ENCODE results near the gene KIF16B. TPM values are rescaled to one million over a fixed set of nuclear protein-coding genes. Genes with fewer than 3 reads are reported as not detected.

KIF16B gene
- total and polyA plus RNA-seq, 2 of the 13 experiments (the other 11 are each of a cell fraction or from before 2014, with no cell fraction given), result 6.9 to 18.0 TPM

DNA sequence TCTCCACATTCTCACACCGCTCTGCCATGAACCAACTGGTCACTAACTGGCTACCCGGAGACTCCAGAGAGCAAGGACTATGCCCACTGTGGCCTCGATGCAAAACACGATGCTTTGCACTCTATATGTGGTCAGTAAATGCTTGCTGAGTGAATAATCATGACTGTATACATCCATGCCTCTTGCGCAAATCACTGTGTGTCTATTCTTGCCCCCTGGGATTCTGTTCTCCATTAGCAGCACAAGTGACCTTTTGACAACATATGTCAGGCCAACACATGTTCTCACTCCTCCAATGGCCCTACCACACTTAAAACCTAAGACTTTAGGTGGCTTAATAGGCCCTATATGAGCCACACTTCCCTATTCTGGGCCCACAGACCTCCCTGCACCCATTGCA is 16.9 kb downstream of the KIF16B start:
- Histone ChIP-seq H3K79me2 (ENCODE audit: insufficient read depth, low read length) (no peaks in the 10 kb centered on the region), H4K20me1 (ENCODE audit: insufficient read depth, low read length) (no peaks in the 10 kb centered on the region), H3K4me3 (replicated peaks in 1 of 3; ENCODE audit: insufficient read depth in 1 of 3, low read depth in 2 of 3, low read length in 3 of 3) (no peak overlapping the region), H3K27ac (ENCODE audit: extremely low read length, insufficient read depth, low read length) (no peak overlapping the region), H2AFZ (ENCODE audit: low read length) (no peak overlapping the region), H3K9me3 (ENCODE audit: low read length) (no peaks in the 10 kb centered on the region), H3K36me3 (replicated peaks in 1 of 2; ENCODE audit: control insufficient read depth in 1 of 2, insufficient read depth in 2 of 2, low read length in 2 of 2) (0 out of 5 replicates have a peak, but pooled peaks cover 0 to 1% of the 10 kb centered on the region in 2 experiments), H3K27me3 (ENCODE audit: control insufficient read depth in 1 of 2, insufficient read depth in 2 of 2, low read length in 2 of 2) (no peaks in the 10 kb centered on the region), H3K9ac (ENCODE audit: insufficient read depth, low read depth, low read length) (no peak overlapping the region), H3K4me2 (ENCODE audit: low read depth, low read length) (no peak overlapping the region), H3K4me1 (ENCODE audit: insufficient read depth, low read length) (peaks cover 8% of the 10 kb centered on the region)
- FAIRE-seq, result no peak
- no peak for DNase-seq (ENCODE audit: low spot score)
- intact Hi-C loops (cut with micrococcal nuclease; ENCODE audit: unreplicated experiment) (no loop called here), in situ Hi-C loops (cut with HindIII; ENCODE audit: extremely low pct_ligation_motif_present, low pct_unique_long_range_greater_than_20kb) (no loop called here)
- no TSS peak for BruUV-seq (replicated peaks)
- ChIA-PET POLR2A (no interaction called here), CTCF (ENCODE audit: low intra/inter-chr PET ratio, low total read pairs) (no interaction called here)
- no peak for ATAC-seq
- TF ChIP-seq TOE1 (CRISPR knock-in tag; IDR thresholded peaks at IDR 0.05), result no peak
- TF ChIP-seq FOSL2 (CRISPR knock-in tag; IDR thresholded peaks at IDR 0.05), result 0 out of 2 replicates have a peak, but pooled peaks have one; percentile 20
- peak; percentile 81; the same call in 1 of the 2 replicates for TF ChIP-seq ZNF3 (CRISPR knock-in tag; IDR thresholded peaks at IDR 0.05)
- peak; percentile 60; the same call in 1 of the 2 replicates for TF ChIP-seq CEBPB (IDR thresholded peaks at IDR 0.05; ENCODE audit: borderline replicate concordance, low read depth, low read length)
- TF ChIP-seq HOXD1 (CRISPR knock-in tag; IDR thresholded peaks at IDR 0.05), result no peak
- WGBS (ENCODE audit: low lambda C conversion rate), result 78% methylated on average over 5 of the region's 5 CpGs

DNA sequence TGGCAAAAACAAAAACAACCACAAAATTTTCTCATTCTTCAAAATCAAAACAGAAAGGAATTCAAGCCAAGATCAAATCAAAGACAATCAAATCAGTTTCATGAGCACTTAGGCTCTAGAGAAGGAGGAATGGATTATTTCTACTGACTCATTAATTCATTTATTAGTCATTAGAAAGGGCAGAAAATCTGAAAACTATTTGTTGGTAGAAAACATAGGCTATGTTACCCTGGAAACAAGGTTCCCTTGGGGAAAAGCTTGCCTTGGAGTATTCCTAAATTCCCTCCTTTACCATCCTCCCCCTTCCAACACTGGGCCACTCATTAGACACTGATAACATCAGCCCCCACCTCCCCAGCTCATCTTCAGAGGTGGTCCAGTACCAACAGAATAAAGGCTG is 17.5 kb downstream of the KIF16B start:
- no peak overlapping the region for H3K27ac ChIP-seq (ENCODE audit: extremely low read length, insufficient read depth, low read length)

More for the DNA sequence above, 17.5 kb downstream of the KIF16B start:
- H3K4me1 ChIP-seq (ENCODE audit: insufficient read depth, low read length), result peaks cover 8% of the 10 kb centered on the region
- no peak overlapping the region for H3K4me3 ChIP-seq (replicated peaks in 1 of 3; ENCODE audit: insufficient read depth in 1 of 3, low read depth in 2 of 3, low read length in 3 of 3)
- intact Hi-C loops (cut with micrococcal nuclease; ENCODE audit: unreplicated experiment), result no loop called here
- no peak overlapping the region for H3K9ac ChIP-seq (ENCODE audit: insufficient read depth, low read depth, low read length)
- no peak for ATAC-seq
- TF ChIP-seq, protein P1, sequence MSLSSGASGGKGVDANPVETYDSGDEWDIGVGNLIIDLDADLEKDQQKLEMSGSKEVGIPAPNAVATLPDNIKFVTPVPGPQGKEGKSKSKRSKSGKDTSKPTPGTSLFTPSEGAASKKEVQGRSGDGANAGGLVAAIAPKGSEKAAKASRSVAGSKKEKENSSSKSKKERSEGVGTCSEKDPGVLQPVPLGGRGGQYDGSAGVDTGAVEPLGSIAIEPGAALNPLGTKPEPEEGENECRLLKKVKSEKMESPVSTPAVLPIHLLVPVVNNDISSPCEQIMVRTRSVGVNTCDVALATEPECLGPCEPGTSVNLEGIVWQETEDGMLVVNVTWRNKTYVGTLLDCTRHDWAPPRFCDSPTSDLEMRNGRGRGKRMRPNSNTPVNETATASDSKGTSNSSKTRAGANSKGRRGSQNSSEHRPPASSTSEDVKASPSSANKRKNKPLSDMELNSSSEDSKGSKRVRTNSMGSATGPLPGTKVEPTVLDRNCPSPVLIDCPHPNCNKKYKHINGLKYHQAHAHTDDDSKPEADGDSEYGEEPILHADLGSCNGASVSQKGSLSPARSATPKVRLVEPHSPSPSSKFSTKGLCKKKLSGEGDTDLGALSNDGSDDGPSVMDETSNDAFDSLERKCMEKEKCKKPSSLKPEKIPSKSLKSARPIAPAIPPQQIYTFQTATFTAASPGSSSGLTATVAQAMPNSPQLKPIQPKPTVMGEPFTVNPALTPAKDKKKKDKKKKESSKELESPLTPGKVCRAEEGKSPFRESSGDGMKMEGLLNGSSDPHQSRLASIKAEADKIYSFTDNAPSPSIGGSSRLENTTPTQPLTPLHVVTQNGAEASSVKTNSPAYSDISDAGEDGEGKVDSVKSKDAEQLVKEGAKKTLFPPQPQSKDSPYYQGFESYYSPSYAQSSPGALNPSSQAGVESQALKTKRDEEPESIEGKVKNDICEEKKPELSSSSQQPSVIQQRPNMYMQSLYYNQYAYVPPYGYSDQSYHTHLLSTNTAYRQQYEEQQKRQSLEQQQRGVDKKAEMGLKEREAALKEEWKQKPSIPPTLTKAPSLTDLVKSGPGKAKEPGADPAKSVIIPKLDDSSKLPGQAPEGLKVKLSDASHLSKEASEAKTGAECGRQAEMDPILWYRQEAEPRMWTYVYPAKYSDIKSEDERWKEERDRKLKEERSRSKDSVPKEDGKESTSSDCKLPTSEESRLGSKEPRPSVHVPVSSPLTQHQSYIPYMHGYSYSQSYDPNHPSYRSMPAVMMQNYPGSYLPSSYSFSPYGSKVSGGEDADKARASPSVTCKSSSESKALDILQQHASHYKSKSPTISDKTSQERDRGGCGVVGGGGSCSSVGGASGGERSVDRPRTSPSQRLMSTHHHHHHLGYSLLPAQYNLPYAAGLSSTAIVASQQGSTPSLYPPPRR (CRISPR knock-in tag; IDR thresholded peaks at IDR 0.05; ENCODE audit: borderline replicate concordance), result no peak
- TF ChIP-seq PPARG (CRISPR knock-in tag; conservative IDR thresholded peaks at IDR 0.05) (no peak), ZMYM3 (CRISPR knock-in tag; IDR thresholded peaks at IDR 0.05) (no peak), CCAR2 (optimal IDR thresholded peaks at IDR 0.05; ENCODE audit: low read depth, low read length) (no peak), CEBPG (CRISPR knock-in tag; IDR thresholded peaks at IDR 0.05) (no peak)
- TF ChIP-seq, protein P2, sequence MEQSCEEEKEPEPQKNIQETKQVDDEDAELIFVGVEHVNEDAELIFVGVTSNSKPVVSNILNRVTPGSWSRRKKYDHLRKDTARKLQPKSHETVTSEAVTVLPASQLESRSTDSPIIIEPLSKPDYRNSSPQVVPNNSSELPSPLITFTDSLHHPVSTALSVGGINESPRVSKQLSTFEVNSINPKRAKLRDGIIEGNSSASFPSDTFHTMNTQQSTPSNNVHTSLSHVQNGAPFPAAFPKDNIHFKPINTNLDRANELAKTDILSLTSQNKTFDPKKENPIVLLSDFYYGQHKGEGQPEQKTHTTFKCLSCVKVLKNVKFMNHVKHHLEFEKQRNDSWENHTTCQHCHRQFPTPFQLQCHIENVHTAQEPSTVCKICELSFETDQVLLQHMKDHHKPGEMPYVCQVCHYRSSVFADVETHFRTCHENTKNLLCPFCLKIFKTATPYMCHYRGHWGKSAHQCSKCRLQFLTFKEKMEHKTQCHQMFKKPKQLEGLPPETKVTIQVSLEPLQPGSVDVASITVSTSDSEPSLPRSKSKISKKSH (CRISPR knock-in tag; IDR thresholded peaks at IDR 0.05; ENCODE audit: borderline replicate concordance), result no peak
- TF ChIP-seq, protein P3, sequence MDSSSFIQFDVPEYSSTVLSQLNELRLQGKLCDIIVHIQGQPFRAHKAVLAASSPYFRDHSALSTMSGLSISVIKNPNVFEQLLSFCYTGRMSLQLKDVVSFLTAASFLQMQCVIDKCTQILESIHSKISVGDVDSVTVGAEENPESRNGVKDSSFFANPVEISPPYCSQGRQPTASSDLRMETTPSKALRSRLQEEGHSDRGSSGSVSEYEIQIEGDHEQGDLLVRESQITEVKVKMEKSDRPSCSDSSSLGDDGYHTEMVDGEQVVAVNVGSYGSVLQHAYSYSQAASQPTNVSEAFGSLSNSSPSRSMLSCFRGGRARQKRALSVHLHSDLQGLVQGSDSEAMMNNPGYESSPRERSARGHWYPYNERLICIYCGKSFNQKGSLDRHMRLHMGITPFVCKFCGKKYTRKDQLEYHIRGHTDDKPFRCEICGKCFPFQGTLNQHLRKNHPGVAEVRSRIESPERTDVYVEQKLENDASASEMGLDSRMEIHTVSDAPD (CRISPR knock-in tag; IDR thresholded peaks at IDR 0.05), result no peak
- H3K9me3 ChIP-seq (ENCODE audit: low read length), result no peaks in the 10 kb centered on the region
- H3K36me3 ChIP-seq (replicated peaks in 1 of 2; ENCODE audit: control insufficient read depth in 1 of 2, insufficient read depth in 2 of 2, low read length in 2 of 2), result 0 out of 5 replicates have a peak, but pooled peaks cover 0 to 1% of the 10 kb centered on the region in 2 experiments
- no peaks in the 10 kb centered on the region for H4K20me1 ChIP-seq (ENCODE audit: insufficient read depth, low read length)
- no peak for DNase-seq (ENCODE audit: low spot score)
- H3K4me2 ChIP-seq (ENCODE audit: low read depth, low read length), result no peak overlapping the region
- no peak for FAIRE-seq
- H3K27me3 ChIP-seq (ENCODE audit: control insufficient read depth in 1 of 2, insufficient read depth in 2 of 2, low read length in 2 of 2), result no peaks in the 10 kb centered on the region
- H2AFZ ChIP-seq (ENCODE audit: low read length), result no peak overlapping the region
- no TSS peak for BruUV-seq (replicated peaks)
- ChIA-PET POLR2A (no interaction called here), CTCF (ENCODE audit: low intra/inter-chr PET ratio, low total read pairs) (no interaction called here)
- H3K79me2 ChIP-seq (ENCODE audit: insufficient read depth, low read length), result no peaks in the 10 kb centered on the region
- in situ Hi-C loops (cut with HindIII; ENCODE audit: extremely low pct_ligation_motif_present, low pct_unique_long_range_greater_than_20kb), result no loop called here
